Activated naive CD4-positive, alpha-beta T cell treated with Interleukin-2 at 50 U/mL for 16 hours (primary cell): ENCODE data around the gene GARRE1.
"Not testable (repeated sequence)": the region's sequence is repeated elsewhere in the genome, so short reads cannot be mapped to it uniquely, and the experiment has no call there.

Source experiments
- DNase-seq: peaks from one replicate; pipeline ENCODE4 v3.0.0-alpha.2; 2020

The GARRE1 gene

GRCh38 chr19:34254046-34254697, at the start of gene GARRE1:
Gene GARRE1, plus strand, starts transcription at chr19:34254554. Its CDS starts 45,920 bp downstream, at chr19:34300474.
- DNase-seq: peak; percentile 85

GRCh38 chr19:34205324-34205723, 49.0 kb upstream of the GARRE1 start:
- DNase-seq: not testable (repeated sequence)

- DNase-seq: no peak
These were observed 46.0 kb upstream of the GARRE1 start for GRCh38 chr19:34208291-34208884.

GRCh38 chr19:34209726-34210125, 44.6 kb upstream of the GARRE1 start:
- DNase-seq: no peak

- no peak for DNase-seq
These were observed 41.1 kb upstream of the GARRE1 start for GRCh38 chr19:34213283-34213682.

- no peak for DNase-seq
These were observed 40.3 kb upstream of the GARRE1 start for GRCh38 chr19:34214040-34214439.

- DNase-seq: no peak
These were observed 39.2 kb upstream of the GARRE1 start for GRCh38 chr19:34215006-34215665.

- no peak for DNase-seq
These were observed 38.7 kb upstream of the GARRE1 start for GRCh38 chr19:34215666-34216038.

GRCh38 chr19:34216745-34217219, 37.6 kb upstream of the GARRE1 start:
- DNase-seq: not testable (repeated sequence)

- DNase-seq: peak; percentile 67
These were observed 36.2 kb upstream of the GARRE1 start for GRCh38 chr19:34217952-34218817.

GRCh38 chr19:34218818-34219164, 35.6 kb upstream of the GARRE1 start:
- DNase-seq: no peak

GRCh38 chr19:34220472-34221063, 33.8 kb upstream of the GARRE1 start:
- DNase-seq: peak; percentile 62

- DNase-seq: no peak
These were observed 32.0 kb upstream of the GARRE1 start for GRCh38 chr19:34222386-34222785.

GRCh38 chr19:34224996-34225658, 29.2 kb upstream of the GARRE1 start:
- DNase-seq: no peak

- no peak for DNase-seq
These were observed 28.7 kb upstream of the GARRE1 start for GRCh38 chr19:34225659-34226015.

- peak; percentile 22 for DNase-seq
These were observed 28.3 kb upstream of the GARRE1 start for GRCh38 chr19:34226036-34226435.

- DNase-seq: no peak
These were observed 26.0 kb upstream of the GARRE1 start for GRCh38 chr19:34228347-34228746.

- DNase-seq: no peak
These were observed 25.6 kb upstream of the GARRE1 start for GRCh38 chr19:34228762-34229161.

GRCh38 chr19:34229721-34230120, 24.6 kb upstream of the GARRE1 start:
- no peak for DNase-seq

GRCh38 chr19:34230820-34231219, 23.5 kb upstream of the GARRE1 start:
- no peak for DNase-seq

GRCh38 chr19:34231439-34231838, 22.9 kb upstream of the GARRE1 start:
- DNase-seq: no peak
